Measurements from ENCODE around the gene RAI1. TPM values are rescaled to one million over a fixed set of nuclear protein-coding genes. Genes with fewer than 3 reads are reported as not detected.

RAI1 gene
- total and polyA plus RNA-seq, 2 of the 8 experiments (the other 6 are each of a cell fraction or from before 2014, with no cell fraction given), result 0.39 to 1.2 TPM

DNA sequence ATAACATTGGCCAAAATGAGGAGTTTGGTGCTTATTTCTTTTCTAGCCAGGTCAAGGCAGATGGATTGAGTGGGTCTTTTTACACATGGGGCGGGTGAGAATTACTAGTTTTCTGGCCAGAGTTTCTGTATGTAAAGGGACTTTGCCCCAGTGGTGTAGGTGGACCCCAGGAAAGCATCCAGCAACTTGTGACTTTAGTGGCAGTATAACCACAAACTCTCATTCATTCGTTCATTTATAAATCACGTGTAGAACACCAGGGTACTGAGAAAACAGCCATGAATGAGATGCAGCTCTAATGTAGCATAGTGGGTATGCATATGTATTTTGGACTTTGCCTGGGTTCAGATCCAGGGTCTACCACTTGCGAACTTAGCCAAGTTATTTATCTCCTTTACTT, 8.1 kb downstream of the RAI1 start:
- ChIA-PET CTCF (ENCODE audit: partially characterized antibody) (interaction anchor here (0.9 to 4.9 kb wide), 2 partner anchors 9 to 104 kb away, joined by 4 to 22 read pairs; partner anchors contain the start of gene RAI1), POLR2A (ENCODE audit: partially characterized antibody) (interaction anchor here (1.1 kb wide), 1 partner anchor 10 kb away, joined by 3 read pairs; no protein-coding TSS in a partner anchor)
- H3K27me3 ChIP-seq (replicated peaks in 1 of 4; ENCODE audit: control insufficient read depth in 3 of 4, extremely low read depth in 1 of 4, insufficient read depth in 3 of 4, low read length in 3 of 4), result peaks cover 28 to 71% (median 57%) of the 10 kb centered on the region in 4 experiments
- no peak overlapping the region for H2BK12ac ChIP-seq (ENCODE audit: low read depth, low read length)
- no peak for DNase-seq (ENCODE audit: low read depth in 1 of 2, low spot score in 2 of 2)
- no peak overlapping the region for H3K23ac ChIP-seq (ENCODE audit: insufficient read length)
- H3K4ac ChIP-seq (replicated peaks; ENCODE audit: insufficient read length, low read depth, low read length), result no peak overlapping the region
- no peaks in the 10 kb centered on the region for H3K9me3 ChIP-seq (ENCODE audit: insufficient read depth in 2 of 2, low read depth in 1 of 2, low read length in 1 of 2)
- no peak overlapping the region for H3K9ac ChIP-seq (replicated peaks in 1 of 4; ENCODE audit: extremely low read depth in 1 of 4, low read depth in 3 of 4, low read length in 3 of 4)
- H3K4me1 ChIP-seq (replicated peaks in 1 of 4; ENCODE audit: control insufficient read depth in 3 of 4, insufficient read depth in 4 of 4, low read length in 3 of 4), result peaks cover 4 to 41% (median 37%) of the 10 kb centered on the region in 4 experiments
- H3K27ac ChIP-seq (ENCODE audit: low read depth, low read length), result no peak overlapping the region
- no peaks in the 10 kb centered on the region for H3K79me2 ChIP-seq (ENCODE audit: control insufficient read depth in 1 of 2, insufficient read depth in 2 of 2, low read length in 2 of 2)
- H4K8ac ChIP-seq (ENCODE audit: extremely low read depth, insufficient read depth, low read length), result no peak overlapping the region
- no peak overlapping the region for H3K14ac ChIP-seq (ENCODE audit: insufficient read length)
- no peak overlapping the region for H3K18ac ChIP-seq (ENCODE audit: extremely low read depth, low read length)
- H2BK120ac ChIP-seq (replicated peaks; ENCODE audit: low read depth, low read length), result no peak overlapping the region
- peaks cover 0 to 2% of the 10 kb centered on the region in 2 experiments for H4K20me1 ChIP-seq (replicated peaks in 1 of 2; ENCODE audit: control insufficient read depth in 1 of 2, insufficient read depth in 2 of 2, low read length in 2 of 2)
- H2BK5ac ChIP-seq (ENCODE audit: low read depth, low read length), result no peak overlapping the region
- H2BK20ac ChIP-seq (ENCODE audit: low read length), result no peak overlapping the region
- TF ChIP-seq JUN (IDR thresholded peaks at IDR 0.05; ENCODE audit: low read depth, low read length), result no peak
- no peak overlapping the region for H4K91ac ChIP-seq (replicated peaks; ENCODE audit: insufficient read length, low read length)
- H2BK15ac ChIP-seq (ENCODE audit: low read length), result no peak overlapping the region
- no peak overlapping the region for H3K4me3 ChIP-seq (ENCODE audit: extremely low read depth in 1 of 4, insufficient read depth in 2 of 4, low read depth in 3 of 4, low read length in 4 of 4)
- H2AFZ ChIP-seq (ENCODE audit: low read length), result no peak overlapping the region
- 88% methylated on average over 4 of the region's 4 CpGs; no CpG with 5 or more reads in 1 of the 2 experiments for WGBS, 2 experiments (ENCODE audit: extremely low coverage in 1 of 2, insufficient coverage in 1 of 2, insufficient read length in 1 of 2, insufficient replicate concordance in 2 of 2, low coverage in 1 of 2, low lambda C conversion rate in 2 of 2, missing lambda C conversion rate in 1 of 2)
- FAIRE-seq, result no peak
- no peaks in the 10 kb centered on the region for H3K79me1 ChIP-seq (ENCODE audit: low read depth, low read length)
- no peak overlapping the region for H2AK5ac ChIP-seq (ENCODE audit: low read depth, low read length)
- no peak overlapping the region for H3K4me2 ChIP-seq (ENCODE audit: insufficient read depth in 1 of 2, low read depth in 2 of 2, low read length in 2 of 2)
- no peaks in the 10 kb centered on the region for H3K36me3 ChIP-seq (ENCODE audit: control insufficient read depth in 2 of 4, insufficient read depth in 4 of 4, low read length in 3 of 4)
- H3K56ac ChIP-seq (replicated peaks; ENCODE audit: insufficient read length, low read depth, low read length), result no peak overlapping the region
- H3K23me2 ChIP-seq (ENCODE audit: low read depth, low read length), result no peaks in the 10 kb centered on the region; the same call in 1 of the 2 replicates
- H4K5ac ChIP-seq (ENCODE audit: insufficient read length, low read depth, low read length), result no peak overlapping the region

All from H1 (cell line).